T-helper 1 cell treated with Interleukin-12 subunit alpha and Interleukin-12 subunit beta and Interleukin-4 antibody, amounts not matched to agents 30 μg/mL and 1 μg/mL, for 36 hours (primary cell): ENCODE results near the gene WNT11.

Experiments
- H3K27ac Mint-ChIP-seq: one replicate; pipeline ENCODE4 v1.8.0; 2021; ENCODE audit warnings: mild to moderate bottlenecking, mixed read lengths
- H3K27me3 Mint-ChIP-seq: one replicate; pipeline ENCODE4 v1.8.0; 2021; ENCODE audit warnings: low read depth, mixed read lengths
- H3K36me3 Mint-ChIP-seq: one replicate; pipeline ENCODE4 v1.8.0; 2021; ENCODE audit warnings: low read depth, mixed read lengths
- H3K4me1 Mint-ChIP-seq: one replicate; pipeline ENCODE4 v1.8.0; 2021; ENCODE audit warnings: low read depth, mixed read lengths
- H3K4me3 Mint-ChIP-seq: one replicate; pipeline ENCODE4 v1.8.0; 2021; ENCODE audit warnings: mild to moderate bottlenecking, moderate library complexity, mixed read lengths
- H3K9me3 Mint-ChIP-seq: one replicate; pipeline ENCODE4 v1.8.0; 2021; ENCODE audit warnings: mixed read lengths

Gene WNT11

DNA sequence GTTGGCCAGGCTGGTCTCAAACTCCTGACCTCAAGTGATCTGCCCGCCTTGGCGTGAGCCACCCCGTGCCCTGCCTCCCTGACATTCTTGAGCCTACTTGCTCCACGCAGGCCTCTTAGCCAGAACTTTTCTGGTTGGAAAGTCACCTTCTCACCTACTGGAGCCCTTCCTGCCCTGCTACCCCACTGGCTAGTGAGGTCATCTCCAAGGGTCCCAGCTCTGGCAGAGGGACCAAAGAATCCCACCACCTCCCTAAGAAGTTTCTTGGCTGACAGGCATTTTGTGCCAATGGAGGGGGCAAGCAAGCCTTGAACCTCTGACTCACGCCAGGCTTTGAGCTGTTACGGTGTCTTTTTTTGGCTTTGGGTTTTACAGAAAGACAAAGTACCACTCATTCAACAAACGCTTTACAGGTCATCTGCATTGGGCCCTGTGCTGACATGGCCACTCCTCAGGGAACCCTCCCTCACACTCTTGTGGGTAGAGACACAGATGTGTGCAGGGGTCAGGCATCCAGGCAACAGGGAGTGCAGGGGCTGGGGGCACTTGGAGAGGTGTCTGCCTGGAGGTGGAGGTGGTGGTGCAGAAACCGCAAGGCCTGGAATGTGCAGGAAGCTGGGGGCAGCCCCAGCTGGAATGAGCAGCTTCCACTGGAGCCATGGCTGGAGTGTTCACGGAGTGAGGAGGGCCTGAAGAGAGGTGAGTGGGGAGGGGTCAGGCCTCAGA, 27.1 kb upstream of the WNT11 start:
- H3K9me3 Mint-ChIP-seq = no peaks in the 10 kb centered on the region
- peaks cover 46% of the 10 kb centered on the region for H3K4me1 Mint-ChIP-seq
- H3K27me3 Mint-ChIP-seq = peaks cover 30% of the 10 kb centered on the region

DNA sequence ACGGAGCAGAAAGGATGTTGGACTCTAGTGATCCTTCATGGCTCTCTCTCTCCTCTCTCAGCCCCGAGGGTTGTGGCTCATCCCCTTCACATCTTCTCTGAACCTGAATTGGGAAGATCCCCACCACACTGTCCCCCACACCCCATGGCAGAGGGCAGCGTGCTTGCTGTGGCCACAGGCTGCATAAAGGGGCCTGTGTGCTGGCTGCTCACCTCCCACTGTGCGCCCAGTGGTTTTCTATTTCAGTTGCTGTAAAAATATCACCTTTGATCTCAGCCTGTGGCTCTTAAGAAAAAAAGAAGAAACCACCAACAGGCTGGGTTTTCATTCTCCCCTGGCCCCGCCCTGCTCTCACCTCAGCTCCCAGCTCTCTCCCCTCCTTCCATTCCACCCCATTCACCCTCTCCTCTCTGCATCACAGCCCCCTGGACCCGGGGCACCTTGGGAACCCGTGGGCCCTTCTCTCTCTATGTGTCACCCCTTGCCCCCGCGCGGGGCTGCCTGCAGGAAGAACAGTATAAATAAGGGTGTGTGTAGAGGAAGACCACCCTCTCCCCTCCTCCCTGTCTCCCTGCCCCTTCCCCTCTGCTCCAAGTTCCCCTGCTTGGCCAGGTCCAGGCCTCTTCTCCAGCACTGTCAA, 25.8 kb upstream of the WNT11 start:
- Mint-ChIP-seq H3K27ac (peak overlapping the region; percentile 74), H3K4me1 (peaks cover 46% of the 10 kb centered on the region), H3K9me3 (no peaks in the 10 kb centered on the region), H3K36me3 (peaks cover 3% of the 10 kb centered on the region), H3K4me3 (peak overlapping the region; percentile 68), H3K27me3 (peaks cover 28% of the 10 kb centered on the region)

More for the DNA sequence above, 27.1 kb upstream of the WNT11 start:
- H3K4me3 Mint-ChIP-seq = peak overlapping the region; percentile 65
- peak overlapping the region; percentile 72 for H3K27ac Mint-ChIP-seq
- peaks cover 3% of the 10 kb centered on the region for H3K36me3 Mint-ChIP-seq

DNA sequence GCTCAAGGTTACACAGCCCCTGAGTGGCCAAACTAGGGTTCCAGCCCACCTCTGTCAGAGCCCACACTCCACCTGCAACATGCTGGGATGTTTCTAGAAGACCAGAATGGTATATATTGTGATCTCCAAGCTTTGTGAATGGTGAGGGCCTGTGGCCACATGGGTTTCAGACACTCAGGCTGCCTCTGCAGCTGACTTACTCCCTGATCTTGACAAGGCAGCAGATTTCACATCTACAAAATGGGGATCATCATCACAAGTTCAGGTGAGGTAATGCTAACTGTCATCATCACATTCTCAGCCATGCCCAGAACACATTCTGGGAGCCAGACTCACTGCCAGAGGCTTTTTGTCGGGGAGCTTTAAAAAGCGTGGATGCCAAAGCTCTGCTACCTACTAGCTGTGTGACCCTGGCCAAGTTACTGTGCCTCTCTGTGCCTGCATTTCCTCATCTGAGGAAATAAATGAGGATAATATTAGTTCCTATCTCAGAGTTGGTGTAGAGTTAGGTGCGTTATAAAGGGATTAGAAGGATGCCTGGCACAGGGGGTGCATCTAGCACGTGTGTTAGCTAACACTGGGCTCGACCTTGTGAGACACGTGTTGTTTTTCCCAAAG, 24.9 kb upstream of the WNT11 start:
- Mint-ChIP-seq H3K36me3 (peaks cover 3% of the 10 kb centered on the region), H3K4me3 (no peak overlapping the region), H3K27ac (no peak overlapping the region), H3K27me3 (peaks cover 19% of the 10 kb centered on the region), H3K9me3 (no peaks in the 10 kb centered on the region), H3K4me1 (peaks cover 41% of the 10 kb centered on the region)

DNA sequence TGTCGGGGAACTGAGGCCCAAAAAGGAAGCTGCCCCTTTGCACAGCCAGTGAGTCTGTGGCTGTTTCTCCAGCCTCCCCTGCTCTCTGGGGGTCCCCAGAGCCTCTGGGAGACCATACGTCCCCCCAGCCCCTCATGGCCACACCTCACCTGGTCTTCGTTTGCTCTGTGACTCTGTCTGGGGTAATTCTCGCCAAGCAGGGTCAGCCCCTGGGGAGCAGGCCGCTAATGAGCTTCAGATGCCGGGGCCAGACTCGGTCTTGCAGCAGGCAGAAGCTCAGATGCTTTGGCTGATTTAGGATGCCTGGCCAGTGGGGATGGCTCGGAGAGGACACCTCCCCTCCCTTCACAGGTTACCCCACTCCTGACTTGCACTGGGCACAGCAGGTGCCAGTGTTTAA, 24.1 kb upstream of the WNT11 start:
- H3K4me1 Mint-ChIP-seq = peaks cover 35% of the 10 kb centered on the region
- no peaks in the 10 kb centered on the region for H3K36me3 Mint-ChIP-seq
- no peak overlapping the region for H3K4me3 Mint-ChIP-seq
- H3K27ac Mint-ChIP-seq = no peak overlapping the region
- H3K27me3 Mint-ChIP-seq = peaks cover 13% of the 10 kb centered on the region
- H3K9me3 Mint-ChIP-seq = no peaks in the 10 kb centered on the region

DNA sequence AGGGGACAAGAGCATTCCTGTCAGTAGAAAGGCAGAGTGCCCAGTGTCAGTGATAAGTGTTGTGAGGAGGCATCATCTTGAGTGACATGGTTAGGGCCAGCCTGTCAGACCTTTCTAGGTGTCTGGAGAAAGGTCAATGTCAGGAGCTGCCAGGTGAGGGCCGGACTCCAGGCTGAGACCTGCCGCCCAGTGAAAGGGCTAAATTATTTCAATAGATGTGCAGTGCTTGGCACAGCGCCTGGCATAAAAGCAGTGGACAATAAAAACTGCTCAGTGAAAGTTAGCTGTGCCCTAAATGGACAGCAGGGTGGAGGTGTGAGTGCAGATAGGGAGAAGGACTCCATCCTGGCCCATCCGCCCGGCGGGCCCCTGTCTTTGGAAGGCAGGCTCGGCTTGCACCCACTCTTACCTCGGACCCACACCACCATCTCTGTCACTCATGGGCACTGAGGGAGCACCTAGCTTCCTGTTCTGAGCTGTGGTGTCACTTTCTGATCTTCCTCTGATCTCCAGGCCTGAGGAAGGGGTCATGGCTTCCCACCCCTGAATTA, 23.5 kb upstream of the WNT11 start:
- Mint-ChIP-seq H3K4me1 (peaks cover 30% of the 10 kb centered on the region), H3K27ac (no peak overlapping the region), H3K4me3 (no peak overlapping the region), H3K9me3 (no peaks in the 10 kb centered on the region), H3K27me3 (peaks cover 13% of the 10 kb centered on the region), H3K36me3 (no peaks in the 10 kb centered on the region)

DNA sequence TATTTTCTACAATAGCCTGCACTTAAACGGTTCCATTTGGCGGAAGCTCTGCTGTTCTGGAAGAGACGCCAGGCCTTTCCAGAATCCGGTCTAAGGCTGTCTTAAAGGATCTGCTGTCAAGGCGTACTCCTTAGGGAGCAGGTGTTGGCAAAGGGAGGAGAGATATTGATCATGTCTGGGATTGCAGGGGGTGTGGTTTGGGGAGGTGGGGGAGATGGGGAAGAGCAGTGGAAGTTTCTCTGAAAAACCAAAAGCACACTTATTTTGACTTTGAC, 22.5 kb upstream of the WNT11 start:
- Mint-ChIP-seq H3K9me3 (no peaks in the 10 kb centered on the region), H3K4me3 (no peak overlapping the region), H3K27ac (no peak overlapping the region)

DNA sequence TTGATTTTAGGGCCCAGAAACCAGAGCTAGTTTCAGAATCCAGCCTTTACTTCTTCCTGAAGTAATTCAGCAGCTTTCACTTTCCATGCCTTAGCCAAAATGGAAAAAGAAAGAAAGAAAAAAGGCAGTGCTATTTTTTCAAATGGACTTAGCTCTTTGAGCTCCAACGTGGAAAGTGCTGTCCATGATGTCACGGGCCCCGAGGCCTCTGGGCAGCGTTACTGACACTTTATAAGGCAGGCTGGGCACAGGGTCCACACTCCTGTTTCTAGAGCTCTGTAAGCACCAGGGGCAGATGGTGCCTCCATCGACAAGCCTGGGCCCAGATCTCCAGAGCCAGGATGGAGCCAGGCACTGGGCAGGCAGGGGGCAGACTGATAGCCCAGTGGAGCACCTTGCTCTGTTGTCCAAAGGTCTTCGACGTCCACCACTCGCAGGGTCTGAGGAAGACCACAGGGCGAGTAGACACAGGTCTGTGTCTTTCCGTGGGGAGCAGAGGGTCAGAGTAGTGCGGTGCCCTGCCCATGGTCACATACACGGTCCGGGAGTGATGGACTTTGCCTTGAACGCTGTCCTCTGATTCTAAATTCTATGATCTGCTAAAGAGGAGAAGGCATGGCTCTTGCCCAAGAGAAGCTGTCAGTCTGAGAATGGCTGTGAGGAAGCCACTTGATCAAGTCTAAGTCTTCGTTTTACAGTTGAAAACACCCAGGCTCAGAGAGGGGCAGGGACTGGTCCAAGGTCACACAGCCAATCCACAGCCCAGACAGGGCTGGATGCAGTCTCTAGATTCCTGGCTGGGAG, 22.0 kb upstream of the WNT11 start:
- Mint-ChIP-seq H3K4me1 (peaks cover 21% of the 10 kb centered on the region), H3K9me3 (no peaks in the 10 kb centered on the region), H3K27me3 (peaks cover 13% of the 10 kb centered on the region), H3K4me3 (no peak overlapping the region), H3K27ac (no peak overlapping the region), H3K36me3 (no peaks in the 10 kb centered on the region)

More for the DNA sequence above, 22.5 kb upstream of the WNT11 start:
- Mint-ChIP-seq H3K36me3 (no peaks in the 10 kb centered on the region), H3K4me1 (peaks cover 26% of the 10 kb centered on the region), H3K27me3 (peaks cover 13% of the 10 kb centered on the region)

DNA sequence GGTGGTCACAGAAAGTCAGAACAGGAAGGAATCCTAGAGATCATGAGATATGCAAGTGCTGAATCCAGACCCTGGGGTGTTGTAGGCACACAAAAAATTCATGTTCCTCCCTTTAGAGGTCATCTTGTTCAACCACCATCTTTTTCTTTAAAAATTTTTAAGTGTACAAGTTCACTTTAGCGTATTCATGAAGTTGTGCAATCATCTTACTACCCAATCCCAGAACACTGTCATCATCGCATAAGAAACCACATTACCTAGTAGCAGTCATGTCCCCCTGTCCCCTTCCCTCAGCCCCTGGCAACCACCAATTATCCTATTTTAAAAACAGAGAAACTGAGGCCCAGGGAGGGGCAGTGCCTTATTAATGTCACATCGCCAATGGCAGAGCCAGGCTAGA, 20.3 kb upstream of the WNT11 start:
- Mint-ChIP-seq H3K27me3 (peaks cover 18% of the 10 kb centered on the region), H3K27ac (no peak overlapping the region), H3K36me3 (no peaks in the 10 kb centered on the region), H3K4me3 (no peak overlapping the region), H3K9me3 (no peaks in the 10 kb centered on the region), H3K4me1 (peaks cover 8% of the 10 kb centered on the region)

DNA sequence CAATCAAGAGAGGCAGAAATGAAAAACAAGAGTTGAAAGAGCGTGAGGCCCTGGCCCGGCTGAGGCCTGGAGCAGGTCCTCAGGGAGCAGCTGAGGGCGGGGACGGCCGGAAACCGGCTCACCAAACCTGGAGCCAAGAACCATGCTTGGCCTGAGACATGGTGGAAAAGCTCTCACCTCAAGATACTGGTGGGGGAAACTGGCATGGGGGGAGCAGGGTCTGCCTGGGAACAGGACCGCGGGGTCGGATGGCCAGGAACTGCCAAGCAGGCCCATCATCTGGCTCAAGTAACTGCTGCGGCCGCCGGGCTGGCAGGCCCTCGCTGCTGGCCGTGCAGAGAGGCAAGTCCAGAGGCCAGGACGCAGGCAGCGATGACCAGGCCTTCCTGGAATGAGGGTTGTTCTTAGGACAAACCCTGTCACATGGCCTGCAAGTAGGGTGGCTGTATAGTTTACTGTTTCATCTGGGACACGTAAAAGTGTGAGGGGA, 18.9 kb upstream of the WNT11 start:
- H3K4me1 Mint-ChIP-seq = no peaks in the 10 kb centered on the region
- H3K9me3 Mint-ChIP-seq = no peaks in the 10 kb centered on the region
- no peak overlapping the region for H3K27ac Mint-ChIP-seq
- H3K36me3 Mint-ChIP-seq = no peaks in the 10 kb centered on the region
- H3K27me3 Mint-ChIP-seq = peaks cover 25% of the 10 kb centered on the region
- H3K4me3 Mint-ChIP-seq = no peak overlapping the region

DNA sequence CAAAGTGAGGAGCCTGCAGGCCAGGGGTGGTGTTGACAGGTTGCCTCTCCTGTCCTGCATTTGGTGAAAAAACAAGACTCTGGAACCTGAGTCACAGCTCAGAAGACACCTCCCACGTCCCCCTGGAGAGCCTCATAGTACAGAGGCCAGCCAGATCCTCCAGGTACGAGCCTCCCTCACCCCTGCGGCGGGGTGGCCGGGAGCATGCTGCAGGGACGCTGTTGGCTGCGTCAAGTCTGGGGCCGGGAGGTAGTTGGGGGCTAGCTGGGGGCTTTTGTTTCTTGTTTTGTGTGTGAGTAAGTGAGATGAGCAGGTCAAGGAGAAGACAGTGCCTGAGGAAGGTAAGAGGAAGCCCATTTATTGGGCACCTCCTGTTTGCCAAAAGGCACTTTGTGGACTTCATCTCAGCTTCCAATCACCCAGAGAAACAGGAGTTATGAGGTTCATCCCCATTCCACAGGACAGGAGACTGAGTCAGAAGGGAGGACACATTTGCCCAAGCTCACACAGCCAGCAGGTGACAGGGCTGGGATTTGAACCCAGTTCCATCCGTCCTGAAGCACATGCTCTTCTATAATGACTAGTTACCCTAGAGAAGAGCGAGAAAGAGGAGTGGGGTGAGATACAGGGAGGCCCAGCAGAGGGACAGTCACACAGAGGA, 18.3 kb upstream of the WNT11 start:
- no peaks in the 10 kb centered on the region for H3K4me1 Mint-ChIP-seq

DNA sequence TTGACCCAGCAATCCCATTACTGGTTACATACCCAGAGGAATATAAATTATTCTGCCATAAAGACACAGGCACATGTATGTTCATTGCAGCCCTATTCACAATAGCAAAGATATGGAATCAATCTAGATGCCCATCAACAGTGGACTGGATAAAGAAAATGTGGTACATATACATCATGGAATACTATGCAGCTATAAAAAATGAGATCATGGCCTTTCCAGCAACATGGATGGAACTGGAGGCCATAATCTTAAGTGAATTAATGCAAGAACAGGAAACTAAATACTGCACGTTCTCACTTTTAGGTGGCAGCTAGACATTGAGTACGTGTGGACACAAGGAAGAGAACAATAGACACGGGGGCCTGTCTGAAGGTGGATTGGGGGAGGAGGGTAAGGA, 15.1 kb upstream of the WNT11 start:
- peaks cover 35% of the 10 kb centered on the region for H3K27me3 Mint-ChIP-seq
- H3K4me1 Mint-ChIP-seq = no peaks in the 10 kb centered on the region
- no peaks in the 10 kb centered on the region for H3K9me3 Mint-ChIP-seq
- H3K27ac Mint-ChIP-seq = no peak overlapping the region
- no peak overlapping the region for H3K4me3 Mint-ChIP-seq
- H3K36me3 Mint-ChIP-seq = no peaks in the 10 kb centered on the region

More for the DNA sequence above, 18.3 kb upstream of the WNT11 start:
- Mint-ChIP-seq H3K9me3 (no peaks in the 10 kb centered on the region), H3K36me3 (no peaks in the 10 kb centered on the region), H3K4me3 (no peak overlapping the region), H3K27me3 (peaks cover 29% of the 10 kb centered on the region), H3K27ac (no peak overlapping the region)

DNA sequence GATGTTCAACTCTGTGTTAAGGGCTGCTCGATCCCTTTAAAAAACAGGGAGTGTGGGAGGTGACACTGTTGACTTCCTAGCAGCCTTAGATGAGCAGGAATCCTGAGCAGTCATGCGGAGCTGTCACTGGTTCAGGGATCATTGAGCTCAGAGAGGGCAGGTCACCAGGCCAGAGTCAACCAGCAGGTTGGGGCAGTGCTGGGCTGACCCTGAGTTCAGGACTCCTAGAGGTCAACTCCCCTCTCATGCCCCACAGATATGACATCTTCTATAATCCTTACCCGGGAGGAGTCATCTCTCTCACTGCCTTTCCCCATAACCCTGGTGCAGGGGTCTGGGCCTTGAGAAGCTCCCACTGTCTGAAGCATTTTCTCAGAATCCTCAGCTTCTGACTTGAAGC, 12.9 kb upstream of the WNT11 start:
- H3K9me3 Mint-ChIP-seq = no peaks in the 10 kb centered on the region
- H3K27ac Mint-ChIP-seq = no peak overlapping the region
- H3K27me3 Mint-ChIP-seq = peaks cover 38% of the 10 kb centered on the region
- H3K4me1 Mint-ChIP-seq = no peaks in the 10 kb centered on the region
- no peak overlapping the region for H3K4me3 Mint-ChIP-seq
- H3K36me3 Mint-ChIP-seq = no peaks in the 10 kb centered on the region

DNA sequence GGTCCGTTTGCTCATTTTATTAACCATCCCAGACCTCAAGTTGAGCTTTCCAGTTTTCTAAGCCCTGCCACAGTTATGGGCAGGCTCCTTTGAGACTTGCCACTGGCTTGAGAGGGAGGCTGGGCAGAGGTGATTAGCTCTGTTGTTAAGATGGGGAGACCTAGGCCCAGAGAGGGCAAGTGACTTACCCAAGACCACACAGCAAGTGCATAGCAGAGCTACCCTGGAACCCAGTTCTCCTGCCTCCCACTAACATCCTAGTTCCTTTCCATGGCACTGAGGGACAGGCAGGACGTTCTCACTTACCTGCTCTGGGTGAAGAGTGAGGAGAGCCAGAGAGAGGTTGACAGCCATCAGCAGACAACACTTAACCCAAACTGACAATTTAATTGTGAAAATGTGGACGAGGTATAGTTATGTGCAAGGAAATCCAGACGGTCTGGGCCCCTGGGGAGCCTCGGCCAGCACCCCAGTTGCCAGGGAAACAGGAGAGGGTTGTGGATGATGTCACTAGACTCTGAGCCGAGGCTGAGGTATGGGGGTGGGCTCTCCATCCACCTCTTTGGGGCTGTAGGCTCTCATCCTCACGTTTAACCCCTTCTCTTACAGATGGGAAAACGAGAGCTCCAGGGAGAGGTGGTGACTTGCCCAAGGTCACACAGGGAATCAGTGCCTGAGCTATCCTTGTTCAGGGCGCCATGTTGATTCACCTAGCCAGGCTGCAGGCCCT, 12.3 kb upstream of the WNT11 start:
- no peaks in the 10 kb centered on the region for H3K9me3 Mint-ChIP-seq
- H3K27me3 Mint-ChIP-seq = peaks cover 40% of the 10 kb centered on the region
- H3K4me1 Mint-ChIP-seq = no peaks in the 10 kb centered on the region
- H3K27ac Mint-ChIP-seq = no peak overlapping the region
- no peaks in the 10 kb centered on the region for H3K36me3 Mint-ChIP-seq
- H3K4me3 Mint-ChIP-seq = no peak overlapping the region
